Trophoblast cell (in vitro differentiated cells and primary cell): Measurements from ENCODE around the gene CCDC57.

Source experiments
- DNase-seq, 2 donors: peaks; one replicate each; pipeline ENCODE4 v3.0.0-alpha.2; 2016
- H2AFZ ChIP-seq: 2 replicates; pipeline ENCODE4 v1.6.1; 2013; ENCODE audit warnings: low read length, moderate library complexity, mild to moderate bottlenecking; ENCODE audit not compliant: insufficient read depth, poor library complexity
- H2AK5ac ChIP-seq: 2 replicates; pipeline ENCODE4 v1.6.1; 2013; ENCODE audit warnings: mild to moderate bottlenecking, low read length
- H2BK120ac ChIP-seq: 2 replicates; pipeline ENCODE4 v1.6.1; 2013; ENCODE audit warnings: low read length, mild to moderate bottlenecking, moderate library complexity; ENCODE audit not compliant: insufficient read depth, poor library complexity
- H2BK12ac ChIP-seq: 2 replicates; pipeline ENCODE4 v1.6.1; 2013; ENCODE audit warnings: mild to moderate bottlenecking, low read length, moderate library complexity
- H2BK5ac ChIP-seq: 2 replicates; pipeline ENCODE4 v1.6.1; 2013; ENCODE audit warnings: low read length, low read depth, moderate library complexity, mild to moderate bottlenecking; ENCODE audit not compliant: poor library complexity
- H3K14ac ChIP-seq: 2 replicates; pipeline ENCODE4 v1.6.1; 2013; ENCODE audit warnings: mild to moderate bottlenecking, low read length
- H3K18ac ChIP-seq: 2 replicates; pipeline ENCODE4 v1.6.1; 2013; ENCODE audit warnings: mild to moderate bottlenecking, low read length
- H3K23ac ChIP-seq: 2 replicates; pipeline ENCODE4 v1.6.1; 2013; ENCODE audit warnings: low read length
- H3K27ac ChIP-seq: 2 replicates; pipeline ENCODE4 v1.5.1; 2013; ENCODE audit warnings: low read depth, mild to moderate bottlenecking, inconsistent platforms, low read length, moderate library complexity
- H3K27me3 ChIP-seq: 2 replicates; pipeline ENCODE4 v1.6.1; 2013; ENCODE audit warnings: inconsistent platforms, mild to moderate bottlenecking, low read length, moderate library complexity; ENCODE audit not compliant: insufficient read depth
- H3K36me3 ChIP-seq, 2 experiments: 1 replicate in 1 of 2; 2 replicates in 1 of 2; pipeline ENCODE4 v1.6.1; 2013; ENCODE audit warnings: low read length in 2 of 2, mild to moderate bottlenecking in 2 of 2, moderate library complexity in 1 of 2; ENCODE audit not compliant: insufficient read depth in 2 of 2, control insufficient read depth in 1 of 2
- H3K4ac ChIP-seq: 2 replicates; pipeline ENCODE4 v1.6.1; 2013; ENCODE audit warnings: low read depth, mild to moderate bottlenecking, low read length, moderate library complexity
- H3K4me1 ChIP-seq, 2 experiments: 1 replicate in 1 of 2; 2 replicates in 1 of 2; pipeline ENCODE4 v1.6.1; 2013; ENCODE audit warnings: low read length in 2 of 2, mild to moderate bottlenecking in 2 of 2, moderate library complexity in 1 of 2; ENCODE audit not compliant: insufficient read depth in 2 of 2, control insufficient read depth in 1 of 2
- H3K4me2 ChIP-seq: 2 replicates; pipeline ENCODE4 v1.6.1; 2013; ENCODE audit warnings: inconsistent platforms, mild to moderate bottlenecking, low read length, moderate library complexity
- H3K4me3 ChIP-seq: 2 replicates; pipeline ENCODE4 v1.5.1; 2013; ENCODE audit warnings: mild to moderate bottlenecking, low read depth, low read length, inconsistent platforms
- H3K79me1 ChIP-seq: one replicate; pipeline ENCODE4 v1.6.1; 2013; ENCODE audit warnings: low read length
- H3K79me2 ChIP-seq: 2 replicates; pipeline ENCODE4 v1.6.1; 2013; ENCODE audit warnings: low read length, mild to moderate bottlenecking; ENCODE audit not compliant: control insufficient read depth, insufficient read depth, poor library complexity
- H3K9ac ChIP-seq: 2 replicates; pipeline ENCODE4 v1.6.1; 2013; ENCODE audit warnings: mild to moderate bottlenecking, low read length
- H3K9me3 ChIP-seq: 2 replicates; pipeline ENCODE4 v1.6.1; 2013; ENCODE audit warnings: low read depth, mild to moderate bottlenecking, control low read depth, inconsistent platforms, low read length; ENCODE audit not compliant: insufficient read depth
- H4K12ac ChIP-seq: 2 replicates; pipeline ENCODE4 v1.6.1; 2013; ENCODE audit warnings: low read depth, mild to moderate bottlenecking, low read length, moderate library complexity
- H4K8ac ChIP-seq: 2 replicates; pipeline ENCODE4 v1.6.1; 2013; ENCODE audit warnings: low read depth, mild to moderate bottlenecking, low read length, moderate library complexity
- H4K91ac ChIP-seq: one replicate; pipeline ENCODE4 v1.6.1; 2013; ENCODE audit warnings: low read depth, mild to moderate bottlenecking, low read length, moderate library complexity
- WGBS: extraction: QIAGEN DNeasy Blood & Tissue Kit; methylation state at CpG from one replicate; pipeline ENCODE4 v1.1.7; 2013; ENCODE audit warnings: missing lambda C conversion rate; ENCODE audit not compliant: insufficient read length, insufficient coverage; ENCODE audit errors: extremely low coverage; 5-methylcytosine and 5-hydroxymethylcytosine counted together

Gene CCDC57

GRCh38 chr17:82127704-82128103 is 84.9 kb downstream of the CCDC57 start:
- H3K9ac ChIP-seq, result no peak overlapping the region
- no peak overlapping the region for H2AK5ac ChIP-seq
- H4K8ac ChIP-seq, result no peak overlapping the region
- H3K14ac ChIP-seq, result no peak overlapping the region
- DNase-seq, result no peak
- H3K27me3 ChIP-seq, result no peaks in the 10 kb centered on the region
- no peak overlapping the region for H4K91ac ChIP-seq
- no peak overlapping the region for H3K23ac ChIP-seq
- H3K9me3 ChIP-seq, result no peaks in the 10 kb centered on the region
- H3K18ac ChIP-seq, result no peak overlapping the region
- H3K4me2 ChIP-seq, result no peak overlapping the region
- H3K4me3 ChIP-seq, result no peak overlapping the region
- H2BK5ac ChIP-seq, result no peak overlapping the region
- H3K27ac ChIP-seq, result no peak overlapping the region
- no peak overlapping the region for H2AFZ ChIP-seq
- H3K4ac ChIP-seq, result no peak overlapping the region
- no CpG with 5 or more reads among the region's 9 CpGs for WGBS
- H4K12ac ChIP-seq, result no peak overlapping the region
- H3K36me3 ChIP-seq, result peaks cover 9 to 11% of the 10 kb centered on the region in 2 experiments
- no peak overlapping the region for H2BK120ac ChIP-seq
- no peak overlapping the region for H2BK12ac ChIP-seq
- no peaks in the 10 kb centered on the region for H3K79me1 ChIP-seq
- no peaks in the 10 kb centered on the region for H3K79me2 ChIP-seq
- no peaks in the 10 kb centered on the region for H3K4me1 ChIP-seq

- peaks cover 3 to 4% of the 10 kb centered on the region in 2 experiments for H3K4me1 ChIP-seq
- no peak overlapping the region for H2BK5ac ChIP-seq
- no peak overlapping the region for H2BK120ac ChIP-seq
- H3K4me3 ChIP-seq, result no peak overlapping the region
- H3K4ac ChIP-seq, result no peak overlapping the region
- H4K91ac ChIP-seq, result no peak overlapping the region
- no peaks in the 10 kb centered on the region for H3K79me1 ChIP-seq
- no peaks in the 10 kb centered on the region for H3K79me2 ChIP-seq
- H3K14ac ChIP-seq, result no peak overlapping the region
- no peak overlapping the region for H4K8ac ChIP-seq
- WGBS, result no CpG with 5 or more reads among the region's 11 CpGs
- H3K36me3 ChIP-seq, result peaks cover 9 to 11% of the 10 kb centered on the region in 2 experiments
- no peak overlapping the region for H4K12ac ChIP-seq
- H3K9ac ChIP-seq, result no peak overlapping the region
- no peak overlapping the region for H3K18ac ChIP-seq
- no peak for DNase-seq
- no peak overlapping the region for H2AK5ac ChIP-seq
- no peak overlapping the region for H2AFZ ChIP-seq
- H2BK12ac ChIP-seq, result no peak overlapping the region
- H3K27ac ChIP-seq, result no peak overlapping the region
- H3K23ac ChIP-seq, result no peak overlapping the region
- H3K27me3 ChIP-seq, result no peaks in the 10 kb centered on the region
- H3K4me2 ChIP-seq, result no peak overlapping the region
- no peaks in the 10 kb centered on the region for H3K9me3 ChIP-seq
Measured at GRCh38 chr17:82127315-82127595, 85.4 kb downstream of the CCDC57 start.

- H3K4ac ChIP-seq, result no peak overlapping the region
Measured at GRCh38 chr17:82126556-82127314, 85.9 kb downstream of the CCDC57 start.

GRCh38 chr17:82124101-82124500 is 88.5 kb downstream of the CCDC57 start:
- Histone ChIP-seq H3K4me3 (no peak overlapping the region), H4K8ac (no peak overlapping the region), H3K9ac (no peak overlapping the region), H3K79me2 (no peaks in the 10 kb centered on the region), H2AK5ac (no peak overlapping the region), H2AFZ (no peak overlapping the region), H3K23ac (no peak overlapping the region), H4K91ac (no peak overlapping the region), H3K27me3 (no peaks in the 10 kb centered on the region), H3K4me2 (no peak overlapping the region), H3K18ac (no peak overlapping the region), H3K4ac (no peak overlapping the region), H3K4me1 (peaks cover 14 to 15% of the 10 kb centered on the region in 2 experiments), H4K12ac (no peak overlapping the region), H3K79me1 (no peaks in the 10 kb centered on the region), H3K14ac (no peak overlapping the region), H3K27ac (no peak overlapping the region), H2BK5ac (no peak overlapping the region), H3K36me3 (peaks cover 9 to 11% of the 10 kb centered on the region in 2 experiments), H2BK120ac (no peak overlapping the region), H2BK12ac (no peak overlapping the region), H3K9me3 (no peaks in the 10 kb centered on the region)
- no CpG with 5 or more reads among the region's 4 CpGs for WGBS
- DNase-seq, result no peak

More at GRCh38 chr17:82126556-82127314, 85.9 kb downstream of the CCDC57 start:
- Histone ChIP-seq H3K79me2 (no peaks in the 10 kb centered on the region), H3K27ac (no peak overlapping the region), H3K4me3 (no peak overlapping the region), H2BK5ac (no peak overlapping the region), H3K4me1 (peaks cover 8% of the 10 kb centered on the region in 2 experiments), H3K4me2 (no peak overlapping the region), H3K9ac (no peak overlapping the region), H3K79me1 (no peaks in the 10 kb centered on the region), H2BK12ac (no peak overlapping the region), H2AK5ac (no peak overlapping the region), H2AFZ (no peak overlapping the region), H4K12ac (no peak overlapping the region), H3K36me3 (peaks cover 9 to 11% of the 10 kb centered on the region in 2 experiments), H3K27me3 (no peaks in the 10 kb centered on the region), H2BK120ac (no peak overlapping the region), H3K14ac (no peak overlapping the region), H3K23ac (no peak overlapping the region), H4K91ac (no peak overlapping the region), H4K8ac (no peak overlapping the region), H3K9me3 (no peaks in the 10 kb centered on the region), H3K18ac (no peak overlapping the region)
- no peak for DNase-seq
- WGBS, result no CpG with 5 or more reads among the region's 35 CpGs
